ENCODE data around the gene PDS5B.

- TF ChIP-seq CTCF (IDR thresholded peaks at IDR 0.05), result no peak
- TF ChIP-seq POLR2A (IDR thresholded peaks at IDR 0.05), result no peak
Observed at GRCh38 chr13:32645854-32646253, 59.6 kb downstream of the PDS5B start.
